Measurements from ENCODE around the gene AKT1.
A peak's percentile ranks its signal among the peaks of the same experiment; 100 is the strongest.

The AKT1 gene

DNA sequence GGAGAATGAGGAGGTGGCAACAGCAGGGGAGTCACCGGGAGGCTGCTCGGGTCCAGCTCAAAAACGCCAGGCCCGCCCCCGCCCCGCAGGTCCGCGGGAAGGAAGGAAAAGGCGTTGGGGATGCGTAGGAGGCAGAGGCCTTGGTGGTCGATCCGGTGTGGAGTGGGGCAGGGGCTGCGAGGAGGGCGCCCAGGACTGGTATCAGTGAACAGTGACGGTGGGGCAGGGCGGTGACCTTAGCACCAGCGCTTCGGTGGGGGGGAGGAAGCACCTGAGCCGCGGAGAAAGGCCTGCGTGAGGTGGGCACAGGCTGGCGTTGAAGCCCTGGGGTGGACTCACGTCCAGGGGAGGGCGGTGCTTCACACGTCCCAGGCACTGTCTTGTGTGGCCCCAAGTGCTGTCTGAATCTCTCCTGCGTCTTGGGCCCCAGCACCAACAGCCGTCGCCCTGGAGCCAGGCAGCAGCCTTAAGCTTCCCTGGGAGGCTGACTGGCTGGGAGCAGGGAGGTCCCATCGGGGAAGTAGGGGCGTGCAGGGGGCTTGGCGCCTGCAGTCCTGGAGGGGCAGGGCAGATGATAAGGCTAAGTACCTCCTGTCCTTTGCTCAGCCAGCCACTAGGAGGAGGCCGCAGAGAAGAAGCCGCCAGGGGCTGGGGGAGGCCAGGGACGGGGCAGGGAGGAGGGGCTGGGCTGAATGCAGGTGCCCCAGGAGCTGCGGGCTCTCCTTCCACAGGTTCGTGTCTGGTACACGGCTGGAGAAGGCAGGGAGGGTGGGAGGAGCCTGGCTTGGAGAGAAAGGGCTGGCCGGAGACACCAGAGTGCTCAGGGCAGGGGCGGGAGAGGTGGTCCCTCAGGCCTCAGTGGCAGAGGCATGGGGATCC, 31.9 kb upstream of the AKT1 start:
- H3K9ac ChIP-seq (ENCODE audit: low read length): no peak overlapping the region
- H3K36me3 ChIP-seq (replicated peaks; ENCODE audit: low read depth, low read length): no peaks in the 10 kb centered on the region
- H3K27ac ChIP-seq (ENCODE audit: low read length): no peak overlapping the region
- H3K4me3 ChIP-seq (ENCODE audit: low read length): no peak overlapping the region
- 0 out of 2 replicates have a peak overlapping the region, but pooled peaks have one; percentile 39 for H2AFZ ChIP-seq (ENCODE audit: low read depth, low read length)
- TF ChIP-seq EZH2phosphoT487 (IDR thresholded peaks at IDR 0.05; ENCODE audit: low read depth): no peak
- TF ChIP-seq, protein P1, sequence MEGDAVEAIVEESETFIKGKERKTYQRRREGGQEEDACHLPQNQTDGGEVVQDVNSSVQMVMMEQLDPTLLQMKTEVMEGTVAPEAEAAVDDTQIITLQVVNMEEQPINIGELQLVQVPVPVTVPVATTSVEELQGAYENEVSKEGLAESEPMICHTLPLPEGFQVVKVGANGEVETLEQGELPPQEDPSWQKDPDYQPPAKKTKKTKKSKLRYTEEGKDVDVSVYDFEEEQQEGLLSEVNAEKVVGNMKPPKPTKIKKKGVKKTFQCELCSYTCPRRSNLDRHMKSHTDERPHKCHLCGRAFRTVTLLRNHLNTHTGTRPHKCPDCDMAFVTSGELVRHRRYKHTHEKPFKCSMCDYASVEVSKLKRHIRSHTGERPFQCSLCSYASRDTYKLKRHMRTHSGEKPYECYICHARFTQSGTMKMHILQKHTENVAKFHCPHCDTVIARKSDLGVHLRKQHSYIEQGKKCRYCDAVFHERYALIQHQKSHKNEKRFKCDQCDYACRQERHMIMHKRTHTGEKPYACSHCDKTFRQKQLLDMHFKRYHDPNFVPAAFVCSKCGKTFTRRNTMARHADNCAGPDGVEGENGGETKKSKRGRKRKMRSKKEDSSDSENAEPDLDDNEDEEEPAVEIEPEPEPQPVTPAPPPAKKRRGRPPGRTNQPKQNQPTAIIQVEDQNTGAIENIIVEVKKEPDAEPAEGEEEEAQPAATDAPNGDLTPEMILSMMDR (IDR thresholded peaks at IDR 0.05; ENCODE audit: low read depth, low read length): peak; percentile 29; the same call in 1 of the 2 replicates
- no peaks in the 10 kb centered on the region for H3K27me3 ChIP-seq (ENCODE audit: low read depth, low read length)
- H3K4me2 ChIP-seq (ENCODE audit: low read length): peak overlapping the region; percentile 43
- H3K9me3 ChIP-seq (ENCODE audit: insufficient read depth, low read length): no peaks in the 10 kb centered on the region
- no peaks in the 10 kb centered on the region for H3K4me1 ChIP-seq (ENCODE audit: low read length)
- H3K79me2 ChIP-seq (ENCODE audit: low read length): no peaks in the 10 kb centered on the region
- no peaks in the 10 kb centered on the region for H4K20me1 ChIP-seq (ENCODE audit: insufficient read depth, low read length)

DNA sequence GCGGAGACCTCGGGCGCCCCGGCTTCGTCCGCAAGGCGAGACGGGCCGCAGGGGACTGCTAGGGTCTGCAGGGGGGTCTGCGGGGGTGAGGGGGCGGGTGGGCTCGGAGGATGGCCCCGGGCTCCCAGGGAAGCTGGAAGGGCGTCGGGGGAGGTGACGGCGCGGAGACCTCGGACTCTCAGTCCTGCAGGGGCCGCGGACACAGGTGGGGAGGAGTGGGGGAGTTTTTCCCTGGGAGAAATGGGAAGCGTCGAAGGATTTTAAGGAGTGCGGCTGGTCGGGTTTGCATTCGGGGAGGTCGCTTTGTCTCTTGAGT, 31.3 kb upstream of the AKT1 start:
- Histone ChIP-seq H3K79me2 (ENCODE audit: low read length) (no peaks in the 10 kb centered on the region), H3K9me3 (ENCODE audit: insufficient read depth, low read length) (no peaks in the 10 kb centered on the region), H3K4me1 (ENCODE audit: low read length) (no peaks in the 10 kb centered on the region), H4K20me1 (ENCODE audit: insufficient read depth, low read length) (no peaks in the 10 kb centered on the region), H3K36me3 (replicated peaks; ENCODE audit: low read depth, low read length) (no peaks in the 10 kb centered on the region), H3K4me3 (ENCODE audit: low read length) (no peak overlapping the region), H3K4me2 (ENCODE audit: low read length) (no peak overlapping the region), H3K9ac (ENCODE audit: low read length) (no peak overlapping the region), H2AFZ (ENCODE audit: low read depth, low read length) (no peak overlapping the region), H3K27ac (ENCODE audit: low read length) (no peak overlapping the region), H3K27me3 (ENCODE audit: low read depth, low read length) (no peaks in the 10 kb centered on the region)
- TF ChIP-seq EZH2phosphoT487 (IDR thresholded peaks at IDR 0.05; ENCODE audit: low read depth): no peak
- TF ChIP-seq, protein P1 (IDR thresholded peaks at IDR 0.05; ENCODE audit: low read depth, low read length): no peak

DNA sequence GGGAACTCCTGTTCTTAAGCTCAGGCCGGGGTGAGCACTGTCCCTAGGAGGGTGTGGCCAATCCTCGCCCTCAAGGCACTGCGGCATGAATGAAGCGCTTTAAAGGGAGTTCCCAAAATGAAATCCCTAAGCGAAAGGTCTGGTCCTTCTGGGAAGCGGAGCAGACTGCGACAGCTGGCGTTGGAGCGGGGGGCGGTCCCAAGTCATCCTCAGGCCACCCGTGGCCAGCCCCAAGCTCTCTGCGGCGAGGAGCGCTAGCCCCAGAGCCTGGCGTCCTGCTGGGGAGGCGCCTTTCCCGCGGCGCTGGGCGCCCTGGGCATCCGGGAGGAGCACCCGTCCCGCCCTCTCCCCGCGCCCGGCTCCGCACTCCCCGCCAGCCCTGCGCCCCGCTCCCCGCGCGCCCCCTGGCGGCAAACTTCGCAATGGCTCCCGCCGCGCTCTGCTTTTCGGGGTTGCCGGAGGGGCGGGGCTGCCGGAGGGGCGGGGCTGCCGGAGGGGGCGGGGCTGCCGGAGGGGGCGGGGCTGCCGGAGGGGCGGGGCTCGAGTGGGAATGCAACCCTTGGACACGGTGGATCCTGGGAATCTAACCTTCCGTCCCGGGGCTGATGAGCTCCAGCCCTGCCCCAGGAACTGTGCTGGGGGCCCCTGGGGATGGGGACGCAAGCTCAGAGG, 30.8 kb upstream of the AKT1 start:
- TF ChIP-seq, protein P1 (IDR thresholded peaks at IDR 0.05; ENCODE audit: low read depth, low read length): peak; percentile 42
- no peak for TF ChIP-seq EZH2phosphoT487 (IDR thresholded peaks at IDR 0.05; ENCODE audit: low read depth)
- no peaks in the 10 kb centered on the region for H3K4me1 ChIP-seq (ENCODE audit: low read length)
- H3K4me3 ChIP-seq (ENCODE audit: low read length): peak overlapping the region; percentile 68
- peak overlapping the region; percentile 58 for H3K4me2 ChIP-seq (ENCODE audit: low read length)
- no peaks in the 10 kb centered on the region for H3K9me3 ChIP-seq (ENCODE audit: insufficient read depth, low read length)
- no peaks in the 10 kb centered on the region for H3K27me3 ChIP-seq (ENCODE audit: low read depth, low read length)
- no peak overlapping the region for H2AFZ ChIP-seq (ENCODE audit: low read depth, low read length)
- H3K9ac ChIP-seq (ENCODE audit: low read length): no peak overlapping the region
- H3K36me3 ChIP-seq (replicated peaks; ENCODE audit: low read depth, low read length): no peaks in the 10 kb centered on the region
- H3K27ac ChIP-seq (ENCODE audit: low read length): no peak overlapping the region
- no peaks in the 10 kb centered on the region for H4K20me1 ChIP-seq (ENCODE audit: insufficient read depth, low read length)
- no peaks in the 10 kb centered on the region for H3K79me2 ChIP-seq (ENCODE audit: low read length)

DNA sequence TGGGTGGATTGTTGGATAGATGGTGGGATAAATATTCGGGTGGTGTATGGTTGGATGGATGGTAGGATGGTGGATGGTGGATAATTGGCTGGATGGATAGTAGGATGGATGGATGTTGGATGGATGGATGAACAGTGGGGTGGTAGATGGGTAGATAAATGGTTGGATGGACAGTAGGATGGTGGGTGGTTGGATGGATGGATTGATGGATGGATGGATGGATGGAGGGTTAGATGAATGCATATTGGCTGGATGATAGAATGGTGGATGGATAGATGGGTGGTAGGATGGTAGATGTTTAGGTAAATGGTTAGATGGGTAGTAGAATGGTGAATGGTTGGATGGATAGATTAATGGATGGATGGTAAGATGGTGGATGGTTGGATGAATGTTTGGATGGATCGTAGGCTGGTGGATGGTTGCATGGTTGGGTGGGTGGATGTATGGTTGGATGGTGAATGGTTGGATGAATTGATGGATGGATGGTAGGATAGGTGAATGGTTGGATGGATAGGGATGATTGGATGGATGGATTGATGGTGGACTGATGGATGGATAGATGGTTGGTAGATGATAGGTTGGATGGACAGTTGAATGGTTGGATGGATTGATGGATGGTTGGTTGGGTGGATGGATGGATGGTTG, 28.9 kb upstream of the AKT1 start:
- Histone ChIP-seq H3K79me2 (ENCODE audit: low read length) (no peaks in the 10 kb centered on the region), H3K4me3 (ENCODE audit: low read length) (no peak overlapping the region), H3K4me2 (ENCODE audit: low read length) (no peak overlapping the region), H3K9ac (ENCODE audit: low read length) (no peak overlapping the region), H3K9me3 (ENCODE audit: insufficient read depth, low read length) (no peaks in the 10 kb centered on the region), H2AFZ (ENCODE audit: low read depth, low read length) (no peak overlapping the region), H3K27ac (ENCODE audit: low read length) (no peak overlapping the region), H3K4me1 (ENCODE audit: low read length) (no peaks in the 10 kb centered on the region), H4K20me1 (ENCODE audit: insufficient read depth, low read length) (no peaks in the 10 kb centered on the region), H3K36me3 (replicated peaks; ENCODE audit: low read depth, low read length) (no peaks in the 10 kb centered on the region), H3K27me3 (ENCODE audit: low read depth, low read length) (no peaks in the 10 kb centered on the region)
- TF ChIP-seq, protein P1 (IDR thresholded peaks at IDR 0.05; ENCODE audit: low read depth, low read length): no peak
- no peak for TF ChIP-seq EZH2phosphoT487 (IDR thresholded peaks at IDR 0.05; ENCODE audit: low read depth)

Data from OCI-LY3 (cell line).